ENCODE data around the gene DIAPH2. TPM values are rescaled to one million over a fixed set of nuclear protein-coding genes. Genes with fewer than 3 reads are reported as not detected.

DIAPH2 gene
- total and polyA plus RNA-seq, 2 donors from 2014 or later = 2.1 to 15.0 TPM

GRCh38 chrX:96978906-96979305 is 294.3 kb downstream of the DIAPH2 start:
- no peak for DNase-seq
- no peak for FAIRE-seq
- no peak for TF ChIP-seq CTCF (IDR thresholded peaks at IDR 0.05; ENCODE audit: borderline replicate concordance, extremely low read depth, insufficient read depth)
- intact Hi-C loops (cut with DNase I) = no loop called here
- no peaks in the 10 kb centered on the region for H3K36me3 ChIP-seq (ENCODE audit: control insufficient read depth in 2 of 3, insufficient read depth in 3 of 3, low read length in 3 of 3)
- H3K4me3 ChIP-seq (ENCODE audit: low read length in 3 of 3) = no peak overlapping the region
- no peak overlapping the region for H3K27ac ChIP-seq (ENCODE audit: low read depth in 2 of 2, low read length in 2 of 2)
- no peak overlapping the region for H3K9ac ChIP-seq (ENCODE audit: low read length in 3 of 3)
- H3K9me3 ChIP-seq (ENCODE audit: control insufficient read depth in 2 of 3, insufficient read depth in 1 of 3, low read length in 3 of 3) = no peaks in the 10 kb centered on the region
- no peaks in the 10 kb centered on the region for H3K27me3 ChIP-seq (ENCODE audit: control insufficient read depth, insufficient read depth, low read length)
- H3K4me1 ChIP-seq (ENCODE audit: control insufficient read depth in 2 of 3, insufficient read depth in 2 of 3, low read depth in 1 of 3, low read length in 3 of 3) = no peaks in the 10 kb centered on the region

- Histone ChIP-seq H3K27me3 (ENCODE audit: control insufficient read depth, insufficient read depth, low read length) (no peaks in the 10 kb centered on the region), H3K27ac (ENCODE audit: low read depth in 2 of 2, low read length in 2 of 2) (no peak overlapping the region), H3K4me1 (ENCODE audit: control insufficient read depth in 2 of 3, insufficient read depth in 2 of 3, low read depth in 1 of 3, low read length in 3 of 3) (no peaks in the 10 kb centered on the region), H3K4me3 (ENCODE audit: low read length in 3 of 3) (no peak overlapping the region), H3K9ac (ENCODE audit: low read length in 3 of 3) (no peak overlapping the region), H3K36me3 (ENCODE audit: control insufficient read depth in 2 of 3, insufficient read depth in 3 of 3, low read length in 3 of 3) (no peaks in the 10 kb centered on the region), H3K9me3 (ENCODE audit: control insufficient read depth in 2 of 3, insufficient read depth in 1 of 3, low read length in 3 of 3) (no peaks in the 10 kb centered on the region)
- peak in 1 of 5 donors; percentile 1 for DNase-seq
- no peak for TF ChIP-seq CTCF (IDR thresholded peaks at IDR 0.05; ENCODE audit: borderline replicate concordance, extremely low read depth, insufficient read depth)
- no peak for FAIRE-seq
- intact Hi-C loops (cut with DNase I) = no loop called here
These were observed 295.1 kb downstream of the DIAPH2 start for GRCh38 chrX:96979766-96980165.

- no peaks in the 10 kb centered on the region for H3K36me3 ChIP-seq (ENCODE audit: control insufficient read depth in 2 of 3, insufficient read depth in 3 of 3, low read length in 3 of 3)
- no peaks in the 10 kb centered on the region for H3K27me3 ChIP-seq (ENCODE audit: control insufficient read depth, insufficient read depth, low read length)
- H3K4me1 ChIP-seq (ENCODE audit: control insufficient read depth in 2 of 3, insufficient read depth in 2 of 3, low read depth in 1 of 3, low read length in 3 of 3) = no peaks in the 10 kb centered on the region
- DNase-seq (no peak), FAIRE-seq (no peak)
- no peak overlapping the region for H3K27ac ChIP-seq (ENCODE audit: low read depth in 2 of 2, low read length in 2 of 2)
- no peaks in the 10 kb centered on the region for H3K9me3 ChIP-seq (ENCODE audit: control insufficient read depth in 2 of 3, insufficient read depth in 1 of 3, low read length in 3 of 3)
- H3K4me3 ChIP-seq (ENCODE audit: low read length in 3 of 3) = no peak overlapping the region
- TF ChIP-seq CTCF (IDR thresholded peaks at IDR 0.05; ENCODE audit: borderline replicate concordance, extremely low read depth, insufficient read depth) = no peak
- H3K9ac ChIP-seq (ENCODE audit: low read length in 3 of 3) = no peak overlapping the region
- intact Hi-C loops (cut with DNase I) = no loop called here
These were observed 297.5 kb downstream of the DIAPH2 start for GRCh38 chrX:96982161-96982560.

GRCh38 chrX:96984538-96984937 is 299.9 kb downstream of the DIAPH2 start:
- intact Hi-C loops (cut with DNase I) = no loop called here

More at GRCh38 chrX:96984538-96984937, 299.9 kb downstream of the DIAPH2 start:
- no peak overlapping the region for H3K9ac ChIP-seq (ENCODE audit: low read length in 3 of 3)
- no peak overlapping the region for H3K4me3 ChIP-seq (ENCODE audit: low read length in 3 of 3)
- H3K4me1 ChIP-seq (ENCODE audit: control insufficient read depth in 2 of 3, insufficient read depth in 2 of 3, low read depth in 1 of 3, low read length in 3 of 3) = no peaks in the 10 kb centered on the region
- DNase-seq (no peak), FAIRE-seq (no peak)
- no peak for TF ChIP-seq CTCF (IDR thresholded peaks at IDR 0.05; ENCODE audit: borderline replicate concordance, extremely low read depth, insufficient read depth)
- H3K36me3 ChIP-seq (ENCODE audit: control insufficient read depth in 2 of 3, insufficient read depth in 3 of 3, low read length in 3 of 3) = no peaks in the 10 kb centered on the region
- H3K27me3 ChIP-seq (ENCODE audit: control insufficient read depth, insufficient read depth, low read length) = no peaks in the 10 kb centered on the region
- no peaks in the 10 kb centered on the region for H3K9me3 ChIP-seq (ENCODE audit: control insufficient read depth in 2 of 3, insufficient read depth in 1 of 3, low read length in 3 of 3)
- H3K27ac ChIP-seq (ENCODE audit: low read depth in 2 of 2, low read length in 2 of 2) = no peak overlapping the region
